HG02588 (cell line): Measurements from ENCODE around the gene ELOVL3.
"Not testable (repeated sequence)": the region's sequence is repeated elsewhere in the genome, so short reads cannot be mapped to it uniquely, and the experiment has no call there.

Source experiments
- ATAC-seq: cut with Tn5 transposase; IDR thresholded peaks from one replicate; pipeline ENCODE4 v1.9.1; 2021; ENCODE audit warnings: mild to moderate bottlenecking, moderate library complexity; ENCODE audit not compliant: unreplicated experiment

Gene ELOVL3

DNA sequence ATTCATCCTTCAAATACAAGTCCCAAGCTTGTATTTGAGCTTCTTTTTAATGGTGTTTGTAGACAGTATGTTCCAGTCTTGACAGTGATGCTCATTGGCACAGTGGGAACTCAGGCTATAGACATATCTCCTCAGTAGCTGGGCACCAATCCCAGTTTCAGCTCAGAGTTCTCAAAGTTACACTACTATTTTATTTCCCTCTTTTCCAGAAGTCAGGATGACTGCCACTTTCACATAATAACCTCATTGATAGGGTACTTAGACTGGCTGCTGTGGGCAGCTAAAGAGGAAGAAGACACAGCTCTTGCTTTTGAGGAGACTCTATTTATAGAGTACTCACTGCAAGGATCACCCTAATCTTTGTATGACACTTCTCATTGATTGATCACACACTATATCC, 21.6 kb downstream of the ELOVL3 start:
- no peak for ATAC-seq

DNA sequence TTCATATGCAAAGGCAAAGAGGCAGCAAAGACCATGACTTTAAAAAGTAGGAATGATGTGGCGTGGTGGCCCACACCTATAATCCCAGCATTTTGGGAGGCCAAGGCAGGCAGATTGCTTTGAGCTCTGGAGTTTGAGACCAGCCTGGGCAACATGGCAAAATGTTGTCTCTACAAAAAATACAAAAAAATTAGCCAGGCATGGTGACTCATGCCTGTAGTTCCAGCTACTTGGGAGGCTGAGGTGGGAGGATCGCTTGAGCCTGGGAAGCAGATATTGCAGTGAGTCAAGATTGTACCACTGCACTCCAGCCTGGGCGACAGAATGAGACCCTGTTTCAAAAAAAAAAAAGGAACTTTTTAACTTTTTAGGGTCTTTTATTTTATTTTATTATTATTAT, 26.4 kb downstream of the ELOVL3 start:
- ATAC-seq: not testable (repeated sequence)

DNA sequence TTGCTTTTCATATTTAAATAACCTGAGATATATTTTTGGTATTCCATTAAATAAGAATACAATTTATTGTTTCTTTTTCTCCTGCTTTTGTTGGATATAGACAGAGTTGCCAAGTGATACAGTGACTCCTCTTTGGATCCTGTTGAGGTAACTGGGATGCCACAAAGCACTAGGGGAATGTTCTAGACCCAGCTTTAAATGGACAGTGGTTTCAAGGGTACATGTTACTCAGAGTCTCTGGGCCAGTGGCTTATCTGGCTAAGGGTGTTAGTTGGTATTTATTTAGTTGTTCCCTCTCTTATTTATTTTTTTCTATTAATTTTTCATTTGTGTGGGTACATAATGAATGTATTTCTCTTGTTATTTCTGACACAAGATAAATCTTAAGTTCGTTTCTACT, 28.3 kb downstream of the ELOVL3 start:
- no peak for ATAC-seq

DNA sequence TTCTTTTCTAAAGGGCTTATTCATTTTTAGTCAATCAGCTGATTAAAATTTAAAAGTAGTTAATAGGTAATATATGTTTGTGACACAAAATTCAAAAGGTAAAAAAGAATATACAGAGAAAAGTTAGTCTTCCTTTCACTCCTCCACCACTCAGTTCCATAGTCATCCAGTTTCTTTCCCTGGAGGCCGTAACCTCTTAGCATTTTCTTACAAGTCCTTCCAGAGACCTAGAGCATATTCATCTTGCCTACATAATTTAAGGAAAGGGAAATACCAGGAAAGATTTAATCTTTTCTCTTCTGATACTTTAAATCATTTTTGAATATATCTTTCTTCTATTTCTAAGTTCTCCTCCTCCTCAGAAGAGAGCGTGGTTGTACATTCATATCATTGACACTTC, 29.3 kb downstream of the ELOVL3 start:
- no peak for ATAC-seq

DNA sequence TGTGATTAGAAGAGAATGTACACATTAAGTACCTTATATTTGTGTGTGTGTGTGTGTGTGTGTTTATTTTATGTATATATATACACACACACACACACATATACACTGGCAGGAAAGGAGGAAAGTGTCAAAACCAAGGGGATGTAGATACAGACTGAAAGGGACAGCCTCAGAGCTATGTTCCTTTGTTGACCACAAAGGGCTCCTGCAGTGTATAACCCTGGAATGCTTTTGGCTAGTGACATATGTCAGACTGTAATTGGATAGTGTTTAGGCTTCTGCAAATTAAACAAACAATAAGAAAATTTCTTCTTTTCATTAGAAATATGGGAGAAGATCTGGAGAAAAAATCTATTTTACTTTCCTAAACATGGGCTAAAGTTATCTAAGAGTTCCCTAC, 35.1 kb downstream of the ELOVL3 start:
- no peak for ATAC-seq

DNA sequence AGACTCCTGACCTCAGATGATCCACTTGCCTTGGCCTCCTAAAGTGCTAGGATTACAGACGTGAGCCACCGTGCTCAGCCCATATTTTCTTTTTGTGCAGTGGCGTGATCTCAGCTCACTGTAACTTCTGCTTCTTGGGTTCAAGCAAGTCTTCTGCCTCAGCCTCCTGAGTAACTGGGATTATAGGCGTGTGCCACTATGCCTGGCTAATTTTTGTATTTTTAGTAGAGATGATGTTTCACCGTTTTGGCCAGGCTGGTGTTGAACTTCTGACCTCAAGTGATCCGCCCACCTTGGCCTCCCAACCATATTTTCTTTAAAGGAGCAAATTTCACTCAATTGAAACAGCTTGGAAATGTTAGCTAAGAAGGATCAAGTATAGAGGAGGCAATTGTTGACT, 35.7 kb downstream of the ELOVL3 start:
- ATAC-seq: no peak

DNA sequence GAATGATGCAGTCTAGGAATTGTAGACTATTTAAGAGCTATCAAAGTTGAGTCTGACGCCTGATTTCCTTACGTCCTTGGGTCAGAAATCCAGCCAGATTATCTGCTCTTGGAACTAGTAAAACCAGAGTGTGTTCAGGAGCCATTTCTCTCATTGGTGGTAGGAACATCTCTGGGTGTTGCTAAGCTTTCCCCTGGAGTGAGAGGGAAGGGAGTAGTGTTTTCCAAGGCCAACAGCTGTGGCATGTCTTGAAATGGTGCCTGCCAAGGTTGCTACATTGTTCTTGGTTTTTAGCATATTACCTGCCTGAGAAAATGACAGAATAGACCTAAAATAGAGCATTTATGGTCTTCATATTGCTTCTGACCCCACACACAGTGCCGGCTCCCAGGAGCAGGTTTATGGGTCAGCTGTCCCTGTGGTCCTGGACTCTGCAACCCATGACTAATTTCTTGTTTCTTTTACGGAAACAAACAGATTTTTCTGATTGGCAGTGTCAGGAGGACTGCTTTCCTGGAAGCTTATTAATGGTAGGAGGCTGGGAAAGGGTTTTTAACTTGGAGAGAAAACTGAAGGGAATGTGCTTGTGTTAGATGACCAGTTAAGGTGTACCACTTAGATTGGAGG, 36.8 kb downstream of the ELOVL3 start:
- ATAC-seq: no peak

DNA sequence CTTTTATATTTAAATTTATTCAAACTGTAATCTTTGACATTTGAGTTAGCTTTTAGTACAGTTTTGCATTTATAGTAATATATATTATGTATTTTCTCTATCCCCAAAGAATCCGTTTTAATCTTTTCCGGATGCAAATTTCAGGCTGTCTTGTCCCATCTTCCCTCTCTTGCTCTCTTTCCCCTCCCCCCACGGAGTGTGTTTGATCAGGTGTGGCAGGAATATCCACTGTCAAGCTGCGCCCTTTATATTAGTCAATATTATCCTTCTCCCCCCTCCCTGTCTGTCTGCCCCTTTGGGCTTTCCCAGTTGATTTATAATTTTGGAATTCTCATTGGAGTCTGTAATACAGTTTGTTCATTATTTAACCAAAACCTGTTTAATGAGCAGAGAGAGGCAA, 38.3 kb downstream of the ELOVL3 start:
- no peak for ATAC-seq

DNA sequence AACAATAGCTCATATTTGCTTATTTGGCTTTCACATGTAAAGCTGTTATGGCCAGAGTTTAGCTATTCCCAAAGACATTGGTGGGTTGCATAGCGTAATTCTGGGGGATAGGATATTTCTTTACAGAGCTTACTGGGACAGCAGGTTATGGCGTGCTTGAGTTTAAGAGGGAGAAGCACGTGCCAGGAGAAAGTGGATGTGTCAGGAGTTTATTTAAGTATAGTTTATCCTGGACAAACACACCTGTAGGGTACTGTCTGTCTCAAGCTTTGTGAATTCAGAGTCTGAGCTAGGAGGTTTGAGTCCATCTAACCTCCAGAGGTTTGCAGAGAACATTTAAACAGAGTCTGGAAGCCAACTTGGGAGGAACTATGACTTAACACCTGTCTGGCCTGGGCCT, 40.6 kb downstream of the ELOVL3 start:
- ATAC-seq: no peak

DNA sequence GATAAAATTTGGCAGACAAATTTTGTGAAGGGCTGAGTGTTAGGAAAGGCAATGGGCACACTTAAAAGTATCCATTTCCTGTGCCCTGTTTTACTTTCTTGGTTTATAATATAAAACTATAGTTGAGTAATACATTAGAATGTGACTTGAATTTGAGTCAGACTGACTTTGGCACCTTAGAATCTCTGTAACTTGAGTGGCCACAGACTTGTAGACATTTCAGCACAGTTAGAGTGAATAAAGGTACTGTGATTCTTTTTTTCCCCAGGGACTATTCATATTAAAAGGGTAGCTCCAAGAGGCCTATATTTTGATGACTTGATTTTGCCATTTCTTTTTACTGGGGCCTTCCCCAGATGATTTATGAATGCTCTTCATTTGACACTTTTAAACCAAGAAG, 41.6 kb downstream of the ELOVL3 start:
- ATAC-seq: no peak

DNA sequence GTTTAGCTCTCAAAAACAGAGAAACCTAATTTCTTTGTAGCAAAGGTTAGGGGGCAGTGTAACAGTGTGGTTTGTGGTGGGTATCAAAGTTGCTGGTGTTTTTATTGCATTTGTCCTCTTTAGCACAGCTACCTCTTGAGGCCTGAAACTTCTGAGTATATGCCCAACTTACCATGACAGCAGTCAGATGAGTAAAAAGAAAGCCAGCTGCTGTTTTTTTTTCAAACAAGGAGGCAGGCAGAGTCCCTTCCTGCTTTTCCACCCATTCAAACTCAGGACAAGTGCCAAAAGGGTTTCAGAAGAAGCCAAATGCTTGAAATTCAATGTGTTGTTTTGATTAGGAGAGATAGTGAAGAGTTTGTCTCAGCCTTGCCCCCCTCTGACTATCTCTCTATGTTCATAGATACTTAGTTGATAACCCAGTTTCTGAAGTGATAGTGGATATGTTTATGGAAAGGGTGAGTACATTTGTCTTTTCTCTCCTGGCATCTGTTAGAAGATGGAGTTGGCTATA, 42.3 kb downstream of the ELOVL3 start:
- ATAC-seq: no peak

DNA sequence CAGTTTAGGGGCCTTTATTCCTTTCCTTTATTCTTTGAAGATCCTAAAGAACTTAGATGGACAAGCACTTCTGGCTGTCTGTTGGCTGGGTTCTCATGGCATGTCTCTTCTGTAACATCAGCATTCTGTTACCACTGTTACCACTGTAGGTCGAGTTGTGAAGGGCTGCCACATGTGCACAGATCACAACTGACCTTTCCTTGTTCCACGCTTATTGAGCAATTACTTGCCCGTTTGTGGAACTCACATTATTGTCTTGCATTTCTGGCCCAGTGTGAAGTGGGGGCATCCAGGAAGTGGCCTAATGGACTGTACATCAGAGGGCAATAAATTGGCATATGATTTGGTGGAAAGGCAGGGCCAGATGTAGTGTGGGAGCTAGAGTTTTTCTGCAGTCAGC, 42.9 kb downstream of the ELOVL3 start:
- ATAC-seq: no peak

DNA sequence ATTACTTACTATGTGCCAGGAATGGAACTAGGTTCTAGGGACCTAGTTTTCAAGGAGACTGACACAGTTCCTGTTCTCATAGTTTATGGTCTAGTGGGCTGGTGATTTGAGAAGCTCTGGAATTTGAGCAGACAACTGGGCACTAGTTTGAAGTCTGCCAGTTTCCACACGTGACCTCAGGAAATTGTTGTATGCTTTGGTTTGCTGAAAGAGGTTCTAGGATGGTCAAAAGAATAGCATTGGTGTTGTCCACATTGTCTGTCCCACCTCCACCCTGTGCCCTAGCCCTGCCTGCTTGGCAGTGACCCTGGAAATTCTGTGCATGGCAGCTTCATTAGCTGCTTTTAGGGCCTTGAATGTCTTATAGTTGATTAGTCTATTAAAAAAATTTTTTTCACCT, 48.0 kb downstream of the ELOVL3 start:
- ATAC-seq: no peak

DNA sequence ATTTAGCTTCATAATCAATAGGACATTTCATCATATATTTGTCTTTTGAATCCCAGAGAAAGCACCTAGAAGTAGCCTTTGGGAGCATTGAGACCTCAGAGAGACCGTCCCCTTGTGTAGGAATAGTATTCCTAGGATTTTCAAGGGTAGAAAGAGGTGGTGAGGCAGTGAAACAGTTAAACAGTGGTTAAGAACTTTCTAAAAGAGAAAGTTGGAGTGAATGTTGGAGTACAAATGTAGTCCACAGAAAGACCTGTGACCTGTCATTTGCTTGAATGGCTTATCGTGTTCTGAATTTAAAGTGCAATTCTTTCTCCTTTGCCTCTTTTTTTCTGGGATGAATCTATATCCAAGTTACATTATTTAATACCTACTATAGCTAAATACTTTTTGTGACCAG, 49.2 kb downstream of the ELOVL3 start:
- no peak for ATAC-seq

DNA sequence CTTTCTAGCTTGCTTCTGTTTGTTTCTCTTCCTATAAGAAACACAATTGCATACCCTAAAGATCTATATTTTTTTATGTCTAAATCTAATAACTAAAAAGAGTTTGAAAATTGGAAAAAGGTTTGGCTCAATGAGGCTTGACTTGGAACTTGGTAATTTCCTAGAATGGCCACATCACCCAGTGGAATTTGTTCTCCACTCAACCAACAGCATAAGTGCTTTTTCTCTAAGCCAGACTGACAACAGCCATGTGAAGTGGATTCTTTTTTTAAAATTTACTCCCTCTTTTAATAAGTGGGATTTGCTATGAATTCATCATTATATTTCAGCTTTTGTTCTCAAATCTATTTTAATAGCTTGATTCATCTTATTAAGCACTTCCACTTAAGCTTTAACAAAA, 53.0 kb downstream of the ELOVL3 start:
- no peak for ATAC-seq
